NCI-H748 (cell line): ENCODE results near the gene PLEKHM1.
A peak's percentile ranks its signal among the peaks of the same experiment; 100 is the strongest.

ENCODE experiments used
- DNase-seq: peaks from one replicate; lab custom pipeline; 2025; ENCODE audit not compliant: unreplicated experiment; lab: John Stamatoyannopoulos, UW

Gene PLEKHM1

DNA sequence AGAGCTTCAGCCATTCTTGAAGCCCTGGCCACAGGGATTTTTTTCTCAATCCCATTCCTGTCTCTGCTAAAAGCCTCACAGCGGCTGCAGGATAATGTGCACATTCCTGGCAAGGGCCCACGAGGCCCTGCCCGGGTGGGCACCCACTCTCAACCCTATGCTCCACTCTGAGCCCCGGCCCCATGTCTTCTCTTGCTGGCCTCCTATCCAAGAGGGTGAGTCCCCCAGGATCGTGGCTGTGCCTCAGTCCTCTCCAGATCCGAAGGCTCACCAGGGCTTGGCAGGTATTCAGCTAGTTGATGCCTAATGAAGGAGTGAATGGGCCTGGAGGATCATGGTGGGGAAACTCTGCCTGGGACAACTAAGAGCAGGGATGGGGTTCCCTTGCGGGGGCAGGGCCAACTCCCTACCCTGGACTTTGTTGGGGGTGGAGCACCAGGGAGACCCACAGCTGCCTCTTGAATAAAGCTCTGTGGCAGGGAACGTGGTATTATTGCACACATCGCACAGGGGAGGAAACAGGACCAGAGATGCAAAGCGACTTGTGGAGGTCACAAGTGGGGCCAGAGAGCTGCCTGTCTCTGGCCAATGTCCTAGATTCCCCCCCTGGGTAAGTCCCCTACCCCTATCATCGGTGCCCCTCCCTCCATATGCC is 63.2 kb downstream of the PLEKHM1 start:
- no peak for DNase-seq

DNA sequence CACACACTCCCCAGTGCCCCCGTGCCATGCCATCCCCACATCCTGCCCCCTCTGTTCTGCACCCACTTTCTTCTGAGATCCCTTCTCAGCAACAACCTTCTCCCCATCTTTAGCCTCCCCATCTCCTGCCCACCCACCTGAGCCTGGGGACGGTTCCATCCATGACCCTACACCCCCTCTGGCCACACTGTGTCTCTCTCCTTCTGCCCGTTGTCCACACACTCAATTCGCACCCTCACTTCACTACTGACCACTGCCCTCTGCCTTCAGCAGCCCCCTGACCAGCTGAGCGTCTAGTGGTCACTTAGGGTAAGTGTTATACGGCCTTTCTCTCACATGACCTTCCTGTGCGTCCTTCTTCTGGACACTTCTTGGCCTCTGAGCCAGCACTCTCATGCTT is 64.0 kb downstream of the PLEKHM1 start:
- no peak for DNase-seq

DNA sequence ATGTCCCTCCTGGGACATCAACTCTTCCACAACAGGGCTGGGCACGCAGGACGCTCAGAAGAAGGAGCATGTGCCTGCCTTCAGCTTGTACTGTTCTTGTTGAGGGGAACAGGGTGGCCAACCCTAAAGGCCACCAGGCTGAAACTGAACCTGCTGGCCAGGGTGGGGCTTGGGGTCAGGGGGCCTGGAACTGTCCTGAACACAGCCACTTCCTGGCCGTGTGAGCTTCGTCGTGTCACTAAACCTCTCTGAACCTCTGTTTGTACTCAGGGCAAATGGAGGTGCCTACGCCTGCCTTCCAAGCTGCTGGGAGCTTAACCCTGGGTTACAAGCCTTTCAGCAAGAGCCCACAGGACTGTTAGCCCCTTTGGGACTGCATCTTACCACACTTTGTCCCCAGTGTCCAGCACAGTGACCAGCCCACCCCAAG is 64.5 kb downstream of the PLEKHM1 start:
- no peak for DNase-seq

DNA sequence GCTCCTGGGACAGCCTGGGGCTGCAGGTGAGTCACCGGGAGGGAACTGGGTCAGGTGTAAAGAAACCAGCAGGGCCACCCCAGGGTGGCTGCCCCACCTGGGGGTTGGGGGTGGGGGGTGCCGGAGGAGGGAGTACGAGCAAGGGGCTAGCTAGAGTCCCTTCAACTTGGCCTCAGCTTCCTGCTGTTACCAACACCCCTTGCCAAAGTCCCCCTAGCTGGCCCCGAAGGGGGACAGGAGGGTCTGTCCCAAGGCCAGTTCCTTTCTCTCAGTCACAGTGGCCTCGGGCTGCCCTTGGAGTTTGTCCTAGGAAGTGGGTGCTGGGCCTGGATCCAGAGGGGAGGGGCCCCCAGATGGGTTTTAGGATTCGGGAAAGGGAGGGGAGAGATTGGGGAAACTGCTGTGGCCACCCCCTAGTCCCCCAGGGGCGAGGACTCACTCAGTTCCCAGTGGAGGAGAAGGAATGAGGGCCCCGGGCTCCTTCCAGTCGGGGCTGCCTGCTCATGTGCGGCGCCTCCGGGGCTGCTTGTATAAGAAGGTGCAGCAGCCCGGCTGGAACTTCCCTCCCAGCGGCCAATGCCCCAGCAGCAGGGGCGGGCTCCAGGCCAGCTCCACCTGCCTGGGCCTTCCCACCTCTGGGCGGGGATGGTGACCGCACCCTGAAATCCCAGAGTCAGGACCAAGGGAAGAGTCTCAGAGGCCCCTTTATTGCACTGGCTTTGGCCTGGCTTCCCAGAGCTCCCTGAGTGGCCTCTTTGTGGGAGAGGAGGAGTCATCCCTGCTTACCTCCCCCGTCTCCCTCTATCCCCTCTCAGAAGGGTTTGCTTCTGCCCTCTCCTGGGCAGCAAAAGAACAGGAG is 65.2 kb downstream of the PLEKHM1 start:
- peak; percentile 76 for DNase-seq

DNA sequence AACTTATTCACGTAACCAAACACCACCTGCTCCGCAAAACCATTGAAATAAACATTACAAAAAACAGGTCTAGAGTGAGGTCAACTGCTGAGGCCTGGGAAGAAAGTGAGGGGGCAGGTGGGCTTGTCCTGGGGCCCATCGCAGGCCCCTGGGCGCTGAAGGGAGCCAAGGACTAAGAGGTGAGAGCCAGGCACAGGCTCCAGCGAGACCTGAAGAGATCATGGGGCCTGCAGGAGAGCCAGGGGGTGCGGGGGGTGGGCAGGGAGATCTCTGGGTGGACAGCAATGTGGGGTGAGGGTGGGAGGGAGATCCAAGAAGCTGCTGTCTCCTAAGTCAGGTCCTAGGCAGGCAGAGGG is 65.8 kb downstream of the PLEKHM1 start:
- DNase-seq, result no peak

DNA sequence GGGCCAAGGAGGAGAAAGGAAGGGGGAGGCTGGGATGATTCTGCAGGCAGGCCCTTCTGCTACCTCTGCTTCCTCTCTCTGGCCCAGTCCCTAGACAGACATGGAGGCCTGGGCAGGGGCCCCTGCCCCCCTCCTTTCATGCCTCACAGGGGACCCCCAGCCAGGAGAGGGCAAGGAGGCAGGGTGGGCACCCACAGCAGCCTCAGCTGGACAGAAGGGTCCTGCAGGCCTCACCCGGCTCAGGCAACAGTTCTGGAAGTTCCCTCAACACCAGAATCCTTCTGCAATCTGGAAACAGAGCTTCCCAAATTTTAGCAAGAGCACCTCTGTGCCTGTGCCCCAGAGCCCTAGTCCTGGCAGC is 66.6 kb downstream of the PLEKHM1 start:
- DNase-seq, result no peak

DNA sequence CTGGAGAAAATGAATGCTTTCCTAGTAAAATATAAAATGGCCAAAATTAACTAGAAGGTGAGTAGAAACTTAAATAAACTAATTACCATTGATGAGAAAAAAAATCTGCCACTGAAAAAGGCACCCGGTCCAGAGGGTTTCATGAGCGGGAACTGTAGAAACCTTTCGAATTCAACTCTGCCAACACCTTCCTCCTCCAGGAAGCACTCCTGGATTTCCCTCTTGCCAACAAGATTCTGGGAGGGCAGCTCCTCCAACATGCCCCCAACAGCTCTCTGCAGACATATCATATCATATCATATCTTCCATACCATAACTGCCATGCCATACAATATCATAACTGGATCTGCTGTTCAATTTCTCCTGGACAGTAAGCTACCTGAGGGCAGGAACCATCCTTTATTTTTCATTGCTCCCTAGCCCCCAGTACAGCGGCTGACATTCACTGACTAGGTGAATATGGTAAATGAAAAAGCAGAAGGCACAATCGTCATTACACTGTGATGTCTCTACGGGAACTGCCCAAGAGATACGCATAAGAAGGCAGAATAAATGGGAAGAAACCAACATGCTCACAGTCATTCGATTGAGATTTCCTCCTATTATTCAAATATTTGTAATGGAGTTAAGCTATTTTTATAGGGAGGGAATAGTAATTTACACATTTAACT is 67.1 kb downstream of the PLEKHM1 start:
- no peak for DNase-seq

DNA sequence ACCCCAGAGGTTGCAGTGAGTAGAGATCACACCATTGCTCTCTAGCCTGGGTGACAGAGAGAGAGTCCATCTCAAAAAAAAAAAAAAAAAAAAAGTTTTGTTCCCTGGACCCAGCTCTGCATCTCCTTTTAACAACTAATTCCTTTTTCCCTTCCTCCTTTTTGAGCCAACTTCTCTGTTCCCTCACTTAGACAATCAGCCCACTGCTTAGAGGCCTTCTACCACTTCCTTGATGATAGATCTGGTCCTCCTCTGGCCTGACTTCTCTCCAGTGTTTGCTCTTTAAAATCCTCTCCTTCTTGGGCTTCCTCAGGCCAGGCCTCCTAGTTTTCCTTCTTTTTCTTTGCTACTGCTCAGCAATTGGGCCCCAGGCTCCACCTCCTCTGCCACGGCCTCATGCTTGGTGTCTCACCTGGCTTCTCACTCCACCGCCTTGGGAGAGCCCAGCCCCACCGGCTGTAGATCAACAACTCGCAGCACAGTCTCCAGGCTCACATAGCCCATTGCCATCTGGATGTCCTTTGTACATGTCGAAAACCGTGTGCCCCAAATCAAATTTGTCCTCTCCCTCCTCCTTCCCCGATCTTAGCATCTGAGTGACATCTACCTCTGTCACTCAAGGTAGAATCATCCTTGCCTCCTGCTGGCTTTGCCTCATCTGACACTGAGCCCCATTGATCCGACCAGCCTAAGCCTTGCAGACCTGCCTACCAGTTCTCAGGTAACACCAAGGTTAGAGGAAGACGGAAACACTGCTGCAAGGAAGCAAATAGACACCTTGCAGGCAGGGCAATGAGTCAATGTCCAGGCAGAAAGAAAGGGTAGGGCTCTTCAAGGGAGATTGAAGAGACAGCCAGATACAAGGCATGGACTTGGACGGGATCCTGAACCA is 75.3 kb downstream of the PLEKHM1 start:
- DNase-seq, result no peak

DNA sequence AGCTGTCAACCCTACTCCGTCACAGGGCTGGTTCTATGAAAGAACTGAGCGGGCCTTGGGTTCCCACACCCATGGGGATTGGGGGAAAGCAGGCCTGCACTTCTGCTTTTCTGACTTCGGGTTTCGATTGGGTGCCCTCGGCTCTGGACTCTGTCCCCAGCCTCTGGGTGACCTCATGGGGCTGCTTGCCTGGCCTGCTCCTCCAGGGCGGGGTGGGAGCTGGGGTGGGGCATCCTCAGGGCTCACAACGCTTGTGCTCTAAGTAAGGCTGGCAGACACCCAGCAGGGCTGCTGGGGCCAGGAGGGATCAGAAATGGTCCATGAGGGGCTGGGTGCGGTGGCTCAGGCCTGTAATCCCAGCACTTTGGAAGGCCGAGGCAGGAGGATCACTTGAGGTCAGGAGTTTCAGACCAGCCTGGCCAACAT is 77.0 kb downstream of the PLEKHM1 start:
- no peak for DNase-seq

DNA sequence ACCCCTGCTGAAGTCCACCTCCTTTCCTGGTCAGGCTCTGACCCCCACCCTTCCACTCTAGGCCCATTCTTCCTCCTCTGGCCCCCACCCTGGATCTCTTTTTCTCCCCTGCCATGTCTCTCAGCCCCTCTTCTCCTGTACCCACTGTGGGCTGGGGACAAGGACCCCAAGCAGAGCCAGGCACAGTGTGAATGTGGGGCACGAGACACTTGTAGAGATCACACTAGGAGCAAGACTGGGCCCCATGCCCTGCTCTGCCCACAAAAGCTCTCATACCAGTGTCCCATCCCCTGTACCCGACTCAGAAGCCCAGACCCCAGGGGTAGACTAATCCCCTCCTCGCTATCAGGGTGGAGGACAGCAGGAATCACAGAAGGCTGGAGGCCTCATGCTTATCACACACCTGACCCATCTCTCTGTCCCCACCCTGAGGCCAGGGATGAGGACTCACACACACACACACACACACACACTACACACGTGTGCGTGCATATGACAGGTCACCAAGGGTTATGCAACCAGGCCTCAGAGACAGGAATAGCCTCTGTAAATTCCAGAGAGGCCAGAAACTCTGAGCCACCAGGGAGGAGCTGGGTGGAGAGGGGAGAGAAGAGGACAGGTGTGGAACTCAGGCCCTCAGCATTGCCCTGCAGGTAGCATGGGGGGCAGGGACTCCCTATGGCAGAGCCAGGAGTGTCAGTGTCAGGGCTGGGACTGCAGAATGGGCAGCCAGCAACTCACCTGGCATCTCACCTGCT is 79.0 kb downstream of the PLEKHM1 start:
- no peak for DNase-seq

DNA sequence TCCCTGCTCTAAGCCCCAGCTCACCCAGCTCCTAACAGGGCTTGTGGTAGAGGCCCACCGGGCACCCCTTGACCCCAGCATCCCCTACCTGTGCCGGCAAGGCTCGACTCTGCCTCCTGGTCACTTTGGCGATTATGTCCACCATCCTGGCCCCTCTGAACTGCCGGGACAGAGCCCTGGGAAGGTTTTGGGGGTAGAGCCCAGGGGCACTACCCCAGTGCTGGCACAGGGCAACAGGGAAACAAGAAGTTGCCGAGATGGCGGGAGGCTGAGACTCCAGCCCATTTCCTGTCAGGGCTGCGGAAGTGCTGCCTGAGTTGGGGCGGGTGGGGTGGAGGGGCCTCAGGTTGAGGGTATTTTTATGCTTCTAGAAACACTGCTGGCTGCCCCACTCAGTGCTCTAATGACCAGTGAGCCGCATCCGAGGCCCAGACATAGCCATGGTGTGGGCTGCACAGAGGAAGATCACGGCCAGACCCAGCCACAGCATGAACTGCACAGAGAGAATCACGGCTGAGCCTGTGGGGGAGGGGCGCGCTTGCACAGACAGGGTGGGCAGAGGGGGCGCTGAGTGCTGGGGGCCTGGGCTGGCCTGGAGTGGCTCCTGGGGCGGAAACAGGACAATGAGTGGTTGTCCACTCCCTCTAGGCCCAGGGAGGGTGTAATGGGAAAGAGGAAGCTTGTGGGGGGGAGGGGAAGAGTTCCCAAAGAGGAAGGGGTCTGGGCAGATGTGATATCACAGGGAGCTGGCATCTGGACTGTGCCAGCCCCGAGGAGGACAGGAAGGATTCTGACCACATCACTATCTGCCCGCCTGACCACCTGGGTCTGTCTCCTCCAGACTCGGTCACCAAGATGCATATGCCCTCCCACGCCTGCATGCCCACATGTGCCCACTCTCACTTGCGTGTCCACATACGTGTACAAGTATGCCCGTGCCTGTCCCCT is 80.1 kb downstream of the PLEKHM1 start:
- DNase-seq, result no peak

DNA sequence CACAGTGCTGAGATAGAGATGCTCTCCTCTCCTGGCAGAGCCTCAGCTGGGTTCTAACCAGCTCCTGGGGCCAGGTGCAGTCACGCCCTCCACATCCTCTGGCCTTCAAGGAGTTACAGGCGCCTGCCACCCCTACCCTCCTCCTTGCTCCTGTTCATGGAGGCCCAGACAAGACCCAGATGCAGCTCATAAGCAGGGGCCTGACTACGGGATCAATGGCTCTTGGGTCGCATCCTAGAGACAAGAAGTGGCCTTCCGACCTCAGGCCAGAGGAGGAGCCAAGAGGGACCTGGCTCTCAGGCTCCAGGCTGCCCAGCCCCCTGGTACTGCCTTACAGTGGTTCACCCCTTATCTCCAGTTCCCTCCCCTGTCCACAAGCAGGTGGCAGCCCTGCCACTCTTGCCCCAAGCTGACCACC is 80.9 kb downstream of the PLEKHM1 start:
- DNase-seq, result no peak

DNA sequence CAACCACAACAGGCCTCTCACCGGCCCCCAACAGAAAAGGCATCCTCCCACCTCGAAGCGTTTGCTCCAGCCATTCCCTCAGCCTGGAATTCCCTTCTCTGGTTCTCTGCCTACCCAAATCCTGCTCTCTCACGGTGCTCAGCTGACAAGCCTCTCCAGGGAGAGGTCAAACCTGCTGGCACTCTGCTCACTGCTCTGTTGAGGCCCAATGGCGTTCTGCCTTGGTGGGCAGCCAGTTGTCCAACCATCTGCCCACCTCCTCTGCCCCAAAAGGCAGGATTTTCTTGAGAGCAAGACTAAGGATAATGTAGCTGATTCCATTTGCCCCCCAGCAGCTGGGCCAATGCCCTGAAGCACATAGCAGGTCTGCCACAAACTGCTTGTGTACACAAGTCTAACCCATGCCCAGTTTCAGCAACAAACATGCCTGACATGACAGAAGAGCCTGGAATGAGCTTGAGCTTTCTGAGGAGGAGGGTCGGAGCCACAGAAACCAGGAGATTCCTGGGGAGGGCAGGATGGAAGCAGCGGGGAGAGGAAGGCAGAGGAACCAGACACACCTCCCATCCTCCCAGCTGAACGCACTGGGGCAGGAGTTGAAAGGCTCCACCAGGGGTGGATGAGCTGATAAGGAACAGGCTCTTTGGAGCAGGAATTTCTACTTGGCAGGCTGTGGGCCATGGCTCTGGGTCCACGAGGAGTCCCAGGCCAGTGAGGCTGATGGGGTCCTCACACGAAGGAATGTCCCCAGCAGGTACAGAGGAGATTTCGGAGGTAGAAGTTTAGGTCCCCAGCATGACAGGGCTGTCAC is 81.7 kb downstream of the PLEKHM1 start:
- no peak for DNase-seq

DNA sequence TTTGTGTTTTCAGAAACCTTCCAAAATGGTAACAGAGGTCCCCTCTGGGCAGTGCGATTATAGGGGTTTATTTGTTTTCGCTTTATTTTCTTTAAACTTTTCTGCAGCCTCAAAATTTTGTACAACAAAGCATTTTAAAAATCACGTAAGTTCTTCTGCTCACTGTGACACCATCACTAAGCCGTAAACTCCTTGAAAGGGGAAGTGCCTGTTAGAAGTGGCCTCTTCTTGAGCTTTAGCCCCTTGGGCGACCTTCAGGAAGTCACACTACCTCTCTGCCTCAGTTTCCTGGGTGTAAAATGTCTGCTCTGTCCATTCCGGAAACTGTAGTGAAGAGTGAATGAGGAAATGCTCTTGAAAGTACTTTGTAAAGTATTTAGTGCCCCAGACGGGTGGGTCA is 84.4 kb downstream of the PLEKHM1 start:
- no peak for DNase-seq

DNA sequence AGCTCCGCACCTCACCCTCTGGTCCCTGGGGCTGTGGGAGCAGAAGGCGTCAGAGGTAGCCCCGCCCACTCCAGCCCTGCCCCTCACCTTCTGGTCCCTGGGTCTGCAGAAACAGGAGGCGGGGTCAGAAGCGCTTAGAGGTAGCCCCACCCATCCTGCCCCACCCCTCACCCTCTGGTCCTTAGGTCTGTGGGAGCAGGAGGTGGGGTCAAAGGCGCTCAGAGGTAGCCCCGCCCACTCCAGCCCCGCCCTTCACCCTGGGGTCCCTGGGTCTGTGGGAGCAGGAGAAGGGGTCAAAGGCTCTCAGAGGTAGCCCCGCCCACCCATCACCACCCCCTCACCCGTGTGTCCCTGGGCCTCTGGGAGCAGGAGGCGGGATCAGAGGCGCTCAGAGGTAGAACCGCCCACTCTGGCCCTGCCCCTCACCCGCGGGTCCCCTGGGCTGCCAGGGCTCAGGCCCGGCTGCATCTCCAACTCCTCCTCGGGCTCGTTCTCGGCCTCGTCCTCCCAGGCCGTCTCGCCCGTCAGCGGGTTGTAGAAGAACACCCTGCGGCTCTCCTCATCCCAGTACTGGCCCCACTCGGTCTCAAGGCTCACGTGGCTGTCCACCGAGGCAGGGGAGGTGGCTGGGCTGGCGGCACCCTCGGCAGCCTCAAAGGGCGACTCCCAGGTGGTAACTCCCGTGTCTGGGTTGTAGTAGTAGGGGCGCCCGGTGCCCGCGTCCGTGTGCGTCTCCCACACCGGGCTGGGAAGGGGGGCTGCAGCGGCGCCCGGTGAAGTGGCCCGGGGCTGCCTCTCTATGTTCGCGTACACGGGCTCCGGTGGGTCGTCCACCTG is 85.1 kb downstream of the PLEKHM1 start:
- peak; percentile 29 for DNase-seq

DNA sequence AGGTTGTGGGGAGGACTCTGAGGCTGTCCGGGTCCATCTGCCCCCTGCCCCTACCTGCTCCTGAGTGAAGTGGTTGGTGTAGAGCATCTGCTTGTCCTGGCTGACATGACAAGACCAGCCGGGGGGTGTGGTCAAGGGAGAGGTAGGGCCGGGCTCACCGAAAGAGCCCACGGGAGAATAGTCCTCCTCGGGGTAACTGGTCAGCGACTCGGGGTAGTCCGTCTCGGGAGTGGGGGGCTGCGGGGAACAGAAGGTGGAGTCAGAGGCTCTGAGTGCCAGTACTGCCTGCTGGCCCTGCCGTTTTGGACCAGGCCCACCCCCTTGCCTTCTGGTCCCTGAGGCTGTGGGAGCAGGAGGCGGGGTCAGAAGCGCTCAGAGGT is 85.7 kb downstream of the PLEKHM1 start:
- no peak for DNase-seq

DNA sequence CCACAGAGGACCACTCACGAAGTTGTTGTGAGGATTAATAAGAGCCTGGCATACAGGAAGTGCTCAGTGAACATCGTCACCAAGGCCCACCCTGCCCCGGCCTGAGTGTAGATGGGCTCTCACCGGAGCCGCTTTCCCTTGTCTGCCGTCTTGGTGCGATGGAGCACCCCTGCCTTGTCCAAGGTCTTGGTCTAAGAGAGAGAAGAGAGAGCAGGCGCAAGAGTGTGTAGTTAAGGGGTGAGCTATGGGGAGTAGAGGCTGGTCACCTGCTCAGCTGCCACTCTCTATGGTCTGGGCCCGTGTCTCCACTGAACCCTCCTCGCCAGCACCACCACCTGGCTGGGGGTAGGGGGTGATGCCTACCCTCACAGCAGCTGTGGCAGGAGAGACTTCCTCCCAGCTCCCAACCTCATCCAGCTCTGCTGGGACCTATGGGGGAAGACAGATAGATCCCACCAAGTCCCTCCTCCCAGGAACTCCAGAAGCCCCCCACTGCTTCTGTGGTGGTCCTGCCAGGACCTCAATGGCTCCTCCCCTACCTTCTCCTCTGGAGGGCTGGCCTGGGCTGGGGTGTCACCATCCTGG is 86.5 kb downstream of the PLEKHM1 start:
- DNase-seq, result no peak
